ENCODE results near the gene SNRNP35.
A peak's percentile ranks its signal among the peaks of the same experiment; 100 is the strongest.
"Not testable (repeated sequence)": the region's sequence is repeated elsewhere in the genome, so short reads cannot be mapped to it uniquely, and the experiment has no call there.

SNRNP35 gene, protein sequence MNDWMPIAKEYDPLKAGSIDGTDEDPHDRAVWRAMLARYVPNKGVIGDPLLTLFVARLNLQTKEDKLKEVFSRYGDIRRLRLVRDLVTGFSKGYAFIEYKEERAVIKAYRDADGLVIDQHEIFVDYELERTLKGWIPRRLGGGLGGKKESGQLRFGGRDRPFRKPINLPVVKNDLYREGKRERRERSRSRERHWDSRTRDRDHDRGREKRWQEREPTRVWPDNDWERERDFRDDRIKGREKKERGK

DNA sequence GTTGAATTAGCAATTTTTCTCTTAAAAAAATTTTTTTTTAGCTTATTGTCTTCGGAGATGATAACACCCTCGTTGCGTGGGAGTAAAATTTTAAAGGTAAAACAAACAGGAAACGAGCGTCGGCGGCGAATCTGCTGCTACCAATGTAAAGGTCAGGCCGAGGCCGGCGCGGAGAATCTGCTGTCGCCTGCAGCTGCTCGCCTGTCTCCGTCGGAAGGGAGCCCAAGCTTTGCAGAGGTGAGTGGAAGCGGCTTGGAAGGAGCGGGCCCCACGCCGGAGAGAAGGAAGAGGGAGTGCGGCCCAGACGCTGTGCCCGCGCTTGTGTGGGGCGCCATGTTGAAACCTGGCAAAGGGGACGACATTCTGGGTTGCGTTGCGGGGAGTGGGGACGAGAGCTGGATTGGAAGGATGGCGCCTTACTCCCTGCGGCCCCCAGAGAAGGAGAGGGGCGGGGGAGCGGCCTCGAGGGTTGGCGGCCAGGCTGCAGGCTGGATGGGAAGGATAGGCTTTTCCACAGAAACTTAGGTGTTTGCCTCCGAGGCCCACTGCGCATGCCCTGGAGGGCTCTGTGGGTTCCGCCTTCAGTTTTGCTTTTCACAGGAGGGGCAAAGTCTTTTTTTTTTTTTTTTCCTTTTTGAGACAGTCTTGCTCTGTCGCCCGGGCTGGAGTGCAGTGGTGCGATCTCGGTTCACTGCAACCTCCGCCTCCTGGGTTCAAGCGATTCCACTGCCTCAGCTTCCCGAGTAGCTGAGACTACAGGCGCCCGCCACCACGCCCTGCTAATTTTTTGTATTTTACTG is at the start of gene SNRNP35:
Gene SNRNP35, plus strand, starts transcription at position 160 of the 800 bp plus-strand sequence. CDS start 7,402 bp downstream, outside the sequence.
- DNase-seq (ENCODE audit: low read depth), result peak; percentile 88

DNA sequence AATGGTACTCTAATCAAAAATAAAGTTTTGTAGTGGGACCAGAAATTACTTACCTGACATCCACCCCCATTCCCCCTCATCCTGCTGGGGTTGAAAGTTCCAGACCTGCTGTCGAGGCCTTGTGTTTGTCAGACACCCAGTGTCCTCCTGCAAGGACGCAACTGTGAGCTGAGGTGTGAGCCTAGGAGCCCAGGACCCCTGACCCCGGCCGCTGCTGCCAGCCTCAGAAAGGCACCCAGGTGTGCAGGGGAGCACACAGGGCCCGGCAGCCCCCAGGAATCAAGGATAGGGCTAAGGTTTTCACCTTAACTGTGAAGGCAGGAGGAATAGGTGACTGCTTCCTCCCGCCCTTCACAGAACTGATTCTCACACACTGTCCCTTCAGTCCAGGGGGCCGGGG is 49.3 kb upstream of the SNRNP35 start:
- DNase-seq (ENCODE audit: low read depth), result not testable (repeated sequence)

DNA sequence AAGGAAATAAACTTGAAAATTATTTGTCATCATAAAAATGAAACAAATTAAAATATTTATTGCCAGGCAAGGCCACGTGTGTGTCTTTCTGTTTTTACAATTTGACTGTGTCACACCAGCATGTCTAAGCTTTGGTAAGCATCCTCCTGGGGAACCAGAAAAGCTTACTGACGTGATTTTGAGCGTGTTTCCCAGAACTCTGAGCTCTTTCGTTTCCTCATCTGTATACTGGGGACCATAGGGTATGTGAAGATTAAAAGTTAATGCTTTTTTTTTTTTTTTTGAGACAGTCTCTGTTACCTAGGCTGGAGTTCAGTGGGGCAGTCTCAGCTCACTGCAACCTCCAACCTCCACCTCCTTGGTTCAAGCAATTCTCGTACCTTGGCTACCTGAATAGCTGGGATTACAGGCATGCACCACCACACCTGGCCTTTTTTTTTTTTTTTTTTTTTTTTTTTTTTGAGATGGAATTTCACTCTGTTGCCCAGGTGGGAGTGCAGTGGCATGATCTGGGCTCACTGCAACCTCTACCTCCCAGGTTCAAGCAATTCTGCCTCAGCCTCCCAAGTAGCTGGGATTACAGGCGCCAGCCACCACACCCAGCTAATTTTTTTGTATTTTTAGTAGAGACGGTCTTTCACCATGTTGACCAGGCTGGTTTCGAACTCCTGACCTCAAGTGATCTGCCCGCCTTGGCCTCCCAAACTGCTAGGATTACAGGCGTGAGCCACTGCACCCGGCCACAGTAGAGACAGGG is 48.5 kb upstream of the SNRNP35 start:
- not testable (repeated sequence) for DNase-seq (ENCODE audit: low read depth)

DNA sequence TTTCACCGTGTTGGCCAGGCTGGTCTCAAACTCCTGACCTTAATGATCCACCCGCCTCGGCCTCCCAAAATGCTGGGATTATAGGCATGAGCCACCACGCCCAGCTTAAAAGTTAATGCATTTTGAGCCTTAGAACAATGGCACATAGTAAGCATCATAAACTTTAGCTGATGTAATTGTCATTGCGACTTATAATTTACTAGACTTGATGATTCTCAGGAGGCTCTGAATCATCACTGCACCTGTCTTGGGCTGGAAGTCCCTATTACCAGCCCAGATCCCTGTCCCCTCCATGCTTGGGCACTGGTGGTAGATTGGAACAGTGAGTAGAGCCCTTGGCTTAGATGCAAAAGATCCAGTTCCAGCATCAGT is 47.9 kb upstream of the SNRNP35 start:
- no peak for DNase-seq (ENCODE audit: low read depth)

DNA sequence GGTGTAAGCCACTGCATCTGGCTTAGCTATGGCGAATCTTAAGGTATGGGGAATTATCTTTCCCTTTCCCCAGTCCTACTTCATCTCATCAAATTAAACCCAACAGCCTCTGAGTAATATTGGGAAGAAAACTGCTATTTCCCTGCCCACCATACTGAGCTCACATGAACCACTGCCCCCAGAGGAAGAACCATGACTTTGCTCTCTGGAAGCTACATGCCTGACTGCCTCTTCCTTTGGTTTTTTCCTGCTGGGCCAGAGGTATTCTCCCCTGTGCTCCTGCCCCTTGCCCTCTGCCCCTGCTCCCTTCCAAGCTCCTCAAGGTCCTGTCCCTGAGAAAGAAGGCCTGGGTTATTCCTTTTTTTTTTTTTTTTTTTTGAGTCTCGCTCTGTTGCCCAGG is 36.6 kb upstream of the SNRNP35 start:
- no peak for DNase-seq (ENCODE audit: low read depth)

DNA sequence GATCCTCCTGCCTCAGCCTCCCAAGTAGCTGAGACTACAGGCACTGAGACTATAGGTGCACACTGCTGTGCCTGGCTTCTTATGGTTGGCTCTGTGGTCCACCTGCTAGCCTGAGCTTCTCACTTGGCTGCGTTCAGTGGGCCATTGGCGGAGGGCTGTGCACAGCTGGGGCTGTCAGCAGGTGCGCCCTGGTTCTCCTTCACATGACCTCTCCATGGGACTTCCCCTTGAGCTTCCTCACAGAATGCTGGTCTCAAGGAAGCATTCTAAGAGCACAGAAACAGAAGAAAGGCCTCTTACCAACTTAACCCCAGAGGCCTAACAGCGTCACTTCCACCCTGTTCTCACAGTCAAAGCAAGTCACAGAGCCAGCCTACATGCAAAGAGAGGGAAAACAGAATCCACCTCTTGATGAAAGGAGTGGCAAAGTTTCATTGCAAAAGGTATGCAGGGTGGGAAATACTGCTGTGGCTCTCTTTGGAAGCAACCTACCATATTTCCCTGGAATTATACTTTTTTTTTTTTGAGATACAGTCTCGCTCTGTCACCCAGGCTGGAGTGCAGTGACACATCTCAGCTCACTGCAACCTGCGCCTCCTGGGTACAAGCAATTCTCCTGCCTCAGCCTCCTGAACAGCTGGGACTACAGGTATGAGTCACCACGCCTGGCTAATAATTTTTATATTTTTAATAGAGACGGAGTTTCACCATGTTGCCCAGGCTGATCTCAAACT is 30.7 kb upstream of the SNRNP35 start:
- DNase-seq (ENCODE audit: low read depth), result no peak

DNA sequence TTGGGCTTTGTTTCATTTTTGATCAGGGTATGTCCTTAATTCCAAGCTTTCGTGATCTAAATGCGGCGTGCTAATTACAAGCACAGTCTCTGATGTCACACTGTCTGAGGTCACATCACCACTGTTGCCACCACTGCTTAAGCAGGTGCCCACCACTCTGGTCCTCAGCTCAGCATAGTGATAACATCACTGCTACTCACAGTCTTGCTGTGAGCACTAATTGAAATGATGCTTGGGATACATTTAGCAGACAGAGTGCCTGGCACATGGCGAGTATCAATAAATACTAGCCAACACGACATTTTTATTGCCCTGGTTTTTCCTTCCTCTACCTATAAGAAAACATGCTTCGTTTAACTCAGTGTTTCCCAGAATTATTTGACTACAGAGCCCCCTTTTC is 29.3 kb upstream of the SNRNP35 start:
- no peak for DNase-seq (ENCODE audit: low read depth)

DNA sequence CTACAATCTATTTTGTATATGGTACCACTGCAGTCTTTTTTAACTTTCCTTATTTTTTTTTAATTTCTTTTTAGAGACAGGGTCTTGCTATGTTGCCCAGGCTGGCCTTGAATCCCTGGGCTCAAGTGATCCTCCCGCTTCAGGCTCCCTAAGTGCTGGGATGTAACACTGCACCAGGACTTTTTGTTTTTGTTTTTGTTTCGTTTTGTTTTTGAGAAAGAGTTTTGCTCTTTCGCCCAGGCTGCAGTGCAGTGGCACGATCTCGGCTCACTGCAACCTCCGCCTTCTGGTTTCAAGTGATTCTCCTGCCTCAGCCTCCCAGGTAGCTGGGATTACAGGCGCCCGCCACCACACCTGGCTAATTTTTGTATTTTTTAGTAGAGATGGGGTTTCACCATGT is 28.8 kb upstream of the SNRNP35 start:
- not testable (repeated sequence) for DNase-seq (ENCODE audit: low read depth)

DNA sequence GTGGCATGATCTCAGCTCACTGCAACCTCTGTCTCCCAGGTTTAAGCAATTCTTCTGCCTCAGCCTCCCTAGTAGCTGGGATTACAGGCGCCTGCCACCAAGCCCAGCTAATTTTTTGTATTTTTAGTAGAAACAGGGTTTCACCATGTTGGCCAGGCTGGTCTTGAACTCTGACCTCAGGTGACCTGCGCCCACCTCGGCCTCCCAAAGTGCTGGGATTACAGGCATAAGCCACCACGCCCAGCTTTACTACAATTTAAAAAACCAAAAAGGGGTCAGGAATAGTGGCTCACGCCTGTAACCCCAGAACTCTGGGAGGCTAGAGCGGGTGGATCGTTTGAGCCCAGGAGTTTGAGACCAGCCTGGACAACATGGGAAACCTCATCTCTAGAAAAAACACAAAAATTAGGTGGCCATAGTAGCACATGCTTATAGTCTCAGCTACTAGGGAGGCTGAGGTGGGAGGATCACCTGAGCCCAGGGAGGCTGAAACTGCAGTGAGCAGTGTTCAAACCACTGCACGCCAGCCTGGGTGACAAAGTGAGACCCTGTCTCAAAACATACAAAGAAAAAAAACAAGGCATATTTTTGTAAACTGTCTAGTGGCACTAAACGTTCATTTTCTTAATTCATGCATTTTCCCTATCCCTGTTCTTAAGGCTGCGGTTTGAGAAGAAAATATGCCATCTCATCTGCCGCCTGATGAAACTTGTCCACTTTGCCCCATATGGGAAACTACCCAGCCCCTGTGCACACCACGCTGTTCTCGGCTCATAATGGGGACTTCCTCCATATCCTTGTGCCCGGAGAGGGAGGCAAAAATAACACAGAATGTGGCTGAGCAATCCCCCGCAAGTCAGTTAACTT is 25.8 kb upstream of the SNRNP35 start:
- not testable (repeated sequence) for DNase-seq (ENCODE audit: low read depth)

DNA sequence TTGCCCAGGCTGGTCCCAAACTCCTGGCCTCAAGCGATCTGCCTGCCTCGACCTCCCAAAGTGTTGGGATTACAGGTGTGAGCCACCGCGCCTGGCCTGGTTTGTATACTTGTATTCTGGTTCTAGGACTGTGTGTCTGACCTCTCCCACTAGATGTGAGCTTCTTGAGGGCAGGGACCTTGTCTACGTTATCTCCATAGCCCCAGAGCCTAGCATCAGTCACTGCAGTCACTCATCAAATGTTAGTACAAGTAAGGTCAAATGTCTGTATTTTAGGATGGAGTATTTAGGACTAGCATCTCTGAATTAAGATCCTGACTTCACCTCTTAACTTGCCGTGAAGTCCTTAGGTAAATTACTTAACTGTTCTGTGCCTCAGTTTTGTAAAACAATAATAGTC is 24.3 kb upstream of the SNRNP35 start:
- no peak for DNase-seq (ENCODE audit: low read depth)

DNA sequence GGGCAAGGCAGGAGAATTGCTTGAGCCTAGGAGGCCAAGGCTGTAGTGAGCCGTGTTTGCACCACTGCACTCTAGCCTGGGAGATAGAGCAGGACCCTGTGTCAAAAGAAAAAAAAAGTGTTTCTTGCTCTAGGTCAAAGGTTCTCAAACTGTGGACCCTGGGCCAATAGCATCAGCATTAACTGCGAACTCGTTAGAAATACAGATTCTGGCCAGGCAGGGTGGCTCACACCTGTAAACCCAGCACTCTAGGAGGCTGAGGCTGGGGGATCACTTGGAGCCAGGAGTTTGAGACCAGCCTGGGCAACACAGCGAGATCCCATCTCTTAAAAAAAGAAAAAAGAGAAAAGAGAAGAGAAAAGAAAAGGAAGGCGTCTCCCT is 22.3 kb upstream of the SNRNP35 start:
- DNase-seq (ENCODE audit: low read depth), result no peak

DNA sequence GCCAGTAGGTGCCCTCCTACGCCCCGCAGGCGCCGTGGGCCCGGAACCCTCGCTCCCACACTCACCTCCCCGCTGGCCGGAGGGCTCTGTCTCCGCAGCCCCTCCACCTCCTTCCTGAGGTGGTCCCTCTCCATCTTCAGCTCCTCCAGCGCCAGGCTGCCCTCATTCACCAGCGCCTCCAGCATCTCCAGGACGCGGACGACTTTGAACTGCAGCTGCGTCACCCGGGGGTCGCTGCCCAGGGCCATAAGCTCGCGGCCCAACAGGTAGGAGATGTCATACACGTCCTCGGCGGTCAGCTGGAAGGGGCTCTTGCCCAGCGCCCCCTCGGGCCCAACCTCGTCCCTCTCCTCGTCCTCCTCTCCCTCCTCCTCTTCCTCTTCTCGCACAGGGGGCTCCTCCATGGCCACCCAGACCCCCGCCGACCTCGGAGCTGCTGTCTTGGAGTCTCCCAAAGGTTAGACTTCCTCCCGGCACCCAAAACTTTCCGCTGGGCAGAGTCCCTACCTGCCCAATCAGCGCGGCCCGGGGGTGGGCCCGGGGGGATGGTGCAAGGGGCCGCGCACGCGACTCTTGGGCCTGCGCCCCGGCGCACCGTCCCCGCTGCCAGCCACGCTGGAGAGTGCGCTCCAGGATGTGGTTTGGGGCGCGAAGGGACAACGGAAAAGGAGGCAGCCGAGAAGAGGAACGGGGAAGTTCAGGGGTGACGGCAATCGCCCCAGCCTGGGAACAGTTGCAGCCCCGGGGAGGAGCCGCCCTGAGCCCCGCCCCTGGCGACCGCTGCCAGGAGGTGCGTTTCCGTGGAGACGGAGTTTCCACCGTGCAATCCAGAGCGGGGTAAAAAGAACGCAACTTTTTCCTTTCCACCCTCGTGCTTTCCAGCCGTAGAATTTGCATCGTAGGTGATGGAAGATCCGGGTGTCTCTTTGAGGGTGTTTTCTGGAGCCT is 21.6 kb upstream of the SNRNP35 start, which contains the start of gene RILPL2:
Gene RILPL2, minus strand, starts transcription at position 668 of the 948 bp plus-strand sequence. Its CDS starts 264 bp downstream, at position 404.
- DNase-seq (ENCODE audit: low read depth), result peak; percentile 93

DNA sequence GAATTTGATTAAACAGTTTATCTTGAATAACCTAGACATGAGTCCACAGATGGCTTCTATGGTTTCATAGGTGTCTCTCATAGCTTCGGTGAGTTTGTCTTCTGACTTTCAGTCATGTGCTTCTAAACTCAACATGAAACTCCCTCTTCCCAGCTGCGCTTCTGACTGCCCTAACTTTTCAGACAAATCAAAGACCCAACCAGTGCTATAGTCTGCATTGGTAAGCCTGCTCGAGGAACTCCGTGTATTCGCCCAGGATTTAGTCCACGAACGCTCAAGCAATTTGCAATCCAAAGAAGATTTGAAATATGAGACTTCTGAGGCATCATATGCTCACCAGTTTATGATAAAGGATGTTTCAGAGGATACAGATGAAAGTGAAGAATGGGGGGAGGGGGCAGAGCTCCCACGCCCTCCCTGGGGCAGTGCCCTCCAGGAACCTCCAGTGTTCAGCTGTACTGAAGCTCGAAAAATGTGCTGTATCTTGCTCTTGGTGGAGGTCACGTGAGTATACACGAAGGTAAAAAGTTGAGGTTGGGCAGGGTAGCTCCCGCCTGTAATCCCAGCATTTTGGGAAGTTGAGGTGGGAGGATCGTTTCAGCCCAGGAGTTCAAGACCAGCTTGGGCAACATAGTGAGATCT is 16.3 kb upstream of the SNRNP35 start:
- no peak for DNase-seq (ENCODE audit: low read depth)

DNA sequence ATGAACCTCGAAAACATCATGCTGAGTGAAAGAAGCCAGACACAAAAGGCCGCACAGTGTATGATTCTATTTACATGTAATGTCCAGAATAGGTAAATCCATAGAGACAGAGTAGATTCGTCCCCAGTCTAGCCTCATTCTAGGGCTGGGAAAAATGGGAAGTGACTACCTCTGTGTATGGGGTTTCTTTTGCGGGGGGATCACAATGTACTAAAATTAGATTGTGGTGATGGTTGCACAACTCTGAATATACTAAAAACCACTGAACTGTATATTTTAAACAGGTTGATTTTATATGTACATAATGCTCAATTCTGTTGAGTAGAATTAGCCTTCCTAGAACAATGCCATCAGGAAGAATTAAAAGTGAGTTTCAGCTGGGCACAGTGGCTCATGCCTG is 15.2 kb upstream of the SNRNP35 start:
- DNase-seq (ENCODE audit: low read depth), result no peak

DNA sequence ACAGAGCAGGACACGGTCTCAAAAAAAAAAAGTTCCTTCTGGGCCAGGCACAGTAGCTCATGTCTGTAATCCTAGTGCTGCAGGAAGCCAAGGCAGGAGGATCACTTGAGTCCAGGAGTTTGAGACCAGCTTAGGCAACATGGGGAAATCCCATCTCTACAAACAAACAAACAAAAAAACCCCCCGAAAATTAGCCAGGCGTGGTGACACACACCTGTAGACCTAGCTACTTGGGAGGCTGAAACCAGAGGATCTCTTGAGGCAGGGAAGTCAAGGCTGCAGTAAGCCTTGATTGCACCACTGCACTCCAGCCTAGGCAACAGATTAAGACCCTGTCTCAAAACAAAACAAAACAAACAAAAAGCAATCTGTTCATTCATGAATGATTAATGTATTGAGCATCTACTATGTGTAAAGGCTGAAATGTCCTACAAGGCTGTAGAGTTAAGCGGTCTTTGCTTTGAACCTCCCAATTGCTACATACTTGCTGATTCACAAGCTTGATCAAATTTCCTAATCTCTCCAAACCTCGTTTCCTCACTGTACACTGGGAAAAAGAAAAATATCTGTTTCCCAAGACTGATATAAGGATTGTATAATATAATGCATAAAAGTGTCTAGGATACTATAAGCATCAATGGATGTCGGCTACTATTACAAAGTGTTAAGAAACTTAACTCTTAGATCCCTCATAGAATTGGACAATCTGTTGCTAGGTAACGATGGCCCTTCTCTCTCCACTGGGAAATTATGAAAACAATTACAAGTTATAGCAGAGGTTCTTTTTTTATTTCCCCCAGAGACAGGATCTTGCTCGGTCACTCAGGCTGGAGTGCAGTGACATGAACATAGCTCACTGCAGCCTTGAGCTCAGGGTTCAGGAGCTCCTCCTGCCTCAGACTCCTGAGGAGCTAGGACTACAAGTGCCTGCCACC is 13.6 kb upstream of the SNRNP35 start:
- DNase-seq (ENCODE audit: low read depth), result peak; percentile 69

DNA sequence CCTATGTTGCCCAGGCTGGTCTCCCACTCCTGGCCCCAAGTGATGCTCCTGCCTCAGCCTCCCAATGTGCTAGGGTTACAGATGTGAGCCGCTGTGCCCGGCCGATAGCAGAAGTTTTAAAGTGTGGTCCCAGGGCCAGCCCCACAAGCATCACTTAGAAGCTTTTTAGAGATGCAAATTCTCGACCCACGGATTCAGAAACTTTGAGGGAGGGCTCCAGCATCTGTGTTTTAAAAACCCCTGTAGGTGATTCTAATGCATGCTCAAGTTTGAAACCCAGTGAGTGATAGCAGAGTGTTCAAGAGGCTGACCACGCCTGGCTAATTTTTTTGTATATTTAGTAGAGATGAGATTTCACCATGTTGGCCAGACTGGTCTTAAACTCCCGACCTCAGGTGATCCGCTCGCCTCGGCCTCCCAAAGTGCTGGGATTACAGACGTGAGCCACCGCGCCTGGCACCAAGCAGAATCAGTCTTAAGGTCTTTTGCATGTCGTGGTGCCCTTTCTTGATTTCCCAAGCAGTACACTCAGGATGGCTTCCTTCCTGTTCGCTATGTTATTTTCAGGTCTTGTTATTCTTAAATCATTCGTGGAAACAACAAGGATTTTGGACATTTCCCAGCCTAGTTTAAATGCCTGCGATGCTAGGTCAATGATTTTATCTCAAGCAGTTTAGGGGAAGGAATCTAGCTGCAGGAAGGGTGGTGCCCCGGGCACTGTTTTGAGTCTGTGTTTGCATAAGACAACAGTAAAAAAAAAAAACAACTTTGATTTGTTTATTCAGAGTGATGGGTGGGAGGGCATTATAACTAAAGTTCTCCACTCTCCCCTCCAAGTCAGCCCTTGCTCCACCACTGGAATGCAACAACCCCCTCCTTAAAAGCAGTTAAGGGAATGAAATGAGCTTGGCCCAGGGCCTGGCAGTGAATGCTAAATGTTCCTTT is 12.3 kb upstream of the SNRNP35 start:
- peak; percentile 95 for DNase-seq (ENCODE audit: low read depth)

DNA sequence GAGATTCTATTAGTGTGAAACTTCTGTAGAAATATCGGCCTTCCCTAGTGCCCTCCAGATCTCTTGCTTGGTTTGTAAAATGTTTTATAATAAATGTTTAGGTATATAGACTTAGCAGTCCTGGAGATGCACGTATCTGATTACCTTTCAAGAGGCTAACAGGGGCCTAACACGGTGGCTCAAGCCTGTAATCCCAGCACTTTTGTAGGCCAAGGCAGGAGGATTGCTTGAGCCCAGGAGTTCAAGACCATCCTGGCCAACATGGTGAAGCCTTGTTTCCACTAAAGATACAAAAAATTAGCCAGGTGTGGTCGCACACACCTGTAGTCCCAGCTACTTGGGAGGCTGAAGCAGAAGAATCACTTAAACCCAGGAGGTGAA is 11.6 kb upstream of the SNRNP35 start:
- DNase-seq (ENCODE audit: low read depth), result no peak
